ENCODE results near the gene ARL4C.

ARL4C gene

DNA sequence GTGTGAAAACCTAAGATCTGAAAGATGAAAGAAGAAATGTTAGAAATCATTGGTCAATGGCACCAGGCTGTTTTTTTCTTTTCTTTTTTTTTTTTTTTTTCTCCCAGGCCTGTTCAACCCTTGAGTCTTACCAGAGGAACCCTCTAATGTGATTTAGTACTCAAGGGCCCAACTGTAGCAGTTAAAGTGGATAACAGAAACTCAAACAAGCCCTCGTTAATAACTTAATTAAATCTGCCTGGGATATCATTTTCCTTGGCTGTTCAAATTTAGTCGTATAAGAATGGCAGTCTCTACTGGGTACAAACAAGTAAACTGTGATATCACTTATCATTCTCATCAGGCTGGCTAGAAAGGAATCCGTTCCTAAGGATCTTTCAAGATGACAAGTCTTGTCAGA is 16.5 kb downstream of the ARL4C start:
- TF ChIP-seq, protein P1, sequence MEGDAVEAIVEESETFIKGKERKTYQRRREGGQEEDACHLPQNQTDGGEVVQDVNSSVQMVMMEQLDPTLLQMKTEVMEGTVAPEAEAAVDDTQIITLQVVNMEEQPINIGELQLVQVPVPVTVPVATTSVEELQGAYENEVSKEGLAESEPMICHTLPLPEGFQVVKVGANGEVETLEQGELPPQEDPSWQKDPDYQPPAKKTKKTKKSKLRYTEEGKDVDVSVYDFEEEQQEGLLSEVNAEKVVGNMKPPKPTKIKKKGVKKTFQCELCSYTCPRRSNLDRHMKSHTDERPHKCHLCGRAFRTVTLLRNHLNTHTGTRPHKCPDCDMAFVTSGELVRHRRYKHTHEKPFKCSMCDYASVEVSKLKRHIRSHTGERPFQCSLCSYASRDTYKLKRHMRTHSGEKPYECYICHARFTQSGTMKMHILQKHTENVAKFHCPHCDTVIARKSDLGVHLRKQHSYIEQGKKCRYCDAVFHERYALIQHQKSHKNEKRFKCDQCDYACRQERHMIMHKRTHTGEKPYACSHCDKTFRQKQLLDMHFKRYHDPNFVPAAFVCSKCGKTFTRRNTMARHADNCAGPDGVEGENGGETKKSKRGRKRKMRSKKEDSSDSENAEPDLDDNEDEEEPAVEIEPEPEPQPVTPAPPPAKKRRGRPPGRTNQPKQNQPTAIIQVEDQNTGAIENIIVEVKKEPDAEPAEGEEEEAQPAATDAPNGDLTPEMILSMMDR (IDR thresholded peaks at IDR 0.05; ENCODE audit: low read length) = no peak
- TF ChIP-seq EZH2 (IDR thresholded peaks at IDR 0.05; ENCODE audit: borderline replicate concordance, low read length) = no peak
- no peaks in the 10 kb centered on the region for H3K9me2 ChIP-seq (ENCODE audit: low read depth, low read length)
- no peaks in the 10 kb centered on the region for H3F3A ChIP-seq (ENCODE audit: insufficient read depth, low read length)
- H3K27me3 ChIP-seq (ENCODE audit: insufficient read depth, low read length) = no peaks in the 10 kb centered on the region
- no peaks in the 10 kb centered on the region for H4K20me1 ChIP-seq (ENCODE audit: insufficient read depth, low read length)
- H3K4me1 ChIP-seq (ENCODE audit: insufficient read depth, low read length, severe bottlenecking) = peaks cover 24% of the 10 kb centered on the region
- H3K4me3 ChIP-seq (ENCODE audit: low read depth, low read length, poor library complexity, severe bottlenecking) = no peak overlapping the region
- H3K9me3 ChIP-seq (ENCODE audit: low read length) = no peaks in the 10 kb centered on the region
- no peak overlapping the region for H3K9ac ChIP-seq (ENCODE audit: low read length)
- no peak overlapping the region for H3K27ac ChIP-seq (ENCODE audit: low read depth, low read length, poor library complexity, severe bottlenecking)
- no peak overlapping the region for H3K4me2 ChIP-seq (ENCODE audit: low read length)
- H3K36me3 ChIP-seq (ENCODE audit: insufficient read depth, low read length) = no peaks in the 10 kb centered on the region
- no peaks in the 10 kb centered on the region for H3K79me2 ChIP-seq (ENCODE audit: insufficient read depth, low read length)
- H2AFZ ChIP-seq (ENCODE audit: low read length) = no peak overlapping the region

DNA sequence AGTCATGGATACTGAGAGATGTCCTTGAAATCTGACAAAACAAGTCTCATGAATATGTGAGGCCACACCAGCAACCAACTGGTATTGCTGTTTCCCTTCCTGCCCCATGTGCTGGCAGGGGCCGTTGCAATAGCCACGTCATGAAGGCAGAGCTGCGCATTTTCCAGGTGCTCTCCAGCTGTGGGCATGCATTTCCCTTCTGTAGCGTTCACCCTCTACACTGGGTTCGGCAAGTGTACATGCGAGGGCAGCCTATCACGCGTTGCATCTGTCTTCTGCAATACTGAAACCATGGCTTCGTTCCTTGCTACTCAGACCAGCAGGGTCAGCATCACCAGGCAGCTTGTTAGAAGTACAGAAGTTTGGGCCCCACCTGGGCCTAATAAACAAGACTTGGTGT is 17.4 kb downstream of the ARL4C start:
- no peak overlapping the region for H3K4me2 ChIP-seq (ENCODE audit: low read length)
- H3K36me3 ChIP-seq (ENCODE audit: insufficient read depth, low read length) = no peaks in the 10 kb centered on the region
- H3F3A ChIP-seq (ENCODE audit: insufficient read depth, low read length) = no peaks in the 10 kb centered on the region
- no peak overlapping the region for H3K9ac ChIP-seq (ENCODE audit: low read length)
- H3K27me3 ChIP-seq (ENCODE audit: insufficient read depth, low read length) = no peaks in the 10 kb centered on the region
- no peaks in the 10 kb centered on the region for H3K9me3 ChIP-seq (ENCODE audit: low read length)
- no peak overlapping the region for H2AFZ ChIP-seq (ENCODE audit: low read length)
- H3K4me1 ChIP-seq (ENCODE audit: insufficient read depth, low read length, severe bottlenecking) = peaks cover 22% of the 10 kb centered on the region
- no peak overlapping the region for H3K27ac ChIP-seq (ENCODE audit: low read depth, low read length, poor library complexity, severe bottlenecking)
- no peaks in the 10 kb centered on the region for H4K20me1 ChIP-seq (ENCODE audit: insufficient read depth, low read length)
- no peaks in the 10 kb centered on the region for H3K9me2 ChIP-seq (ENCODE audit: low read depth, low read length)
- no peaks in the 10 kb centered on the region for H3K79me2 ChIP-seq (ENCODE audit: insufficient read depth, low read length)
- no peak overlapping the region for H3K4me3 ChIP-seq (ENCODE audit: low read depth, low read length, poor library complexity, severe bottlenecking)
- no peak for TF ChIP-seq EZH2 (IDR thresholded peaks at IDR 0.05; ENCODE audit: borderline replicate concordance, low read length)
- TF ChIP-seq, protein P1 (IDR thresholded peaks at IDR 0.05; ENCODE audit: low read length) = no peak

DNA sequence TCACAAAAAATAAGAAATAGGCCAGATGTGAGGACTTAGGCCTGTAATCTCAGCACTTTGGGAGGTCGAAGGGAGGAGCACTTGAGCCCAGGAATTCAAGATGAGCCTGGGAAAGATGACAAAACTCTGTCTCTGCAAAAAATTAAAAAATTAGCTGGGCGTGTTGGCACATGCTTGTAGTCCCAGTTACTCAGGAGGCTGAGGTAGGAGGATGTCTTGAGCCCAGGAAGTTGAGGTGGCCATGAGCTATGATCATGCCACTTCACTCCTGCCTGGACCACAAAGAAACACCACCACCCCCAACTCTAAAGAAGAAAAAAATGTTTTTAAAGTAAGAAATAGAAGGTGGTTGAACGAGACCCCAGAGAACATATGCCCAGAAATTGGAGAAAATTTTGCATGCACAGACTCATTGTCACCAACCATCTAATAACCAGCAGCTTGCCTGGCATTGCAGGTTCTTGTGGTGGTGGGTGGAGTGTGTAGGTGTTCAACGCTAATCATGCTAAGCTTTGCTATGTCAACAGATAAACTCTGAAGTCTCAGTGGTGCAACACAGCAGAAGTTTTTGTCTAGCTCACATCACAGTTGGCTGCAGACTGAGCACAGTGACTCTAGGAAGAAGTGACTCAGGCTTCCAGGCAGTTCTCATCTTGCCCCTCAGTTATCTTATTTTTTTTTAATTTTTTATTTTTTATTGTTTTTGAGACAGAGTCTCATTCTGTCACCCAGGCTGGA is 18.6 kb downstream of the ARL4C start:
- Histone ChIP-seq H3K9me3 (ENCODE audit: low read length) (no peaks in the 10 kb centered on the region), H3F3A (ENCODE audit: insufficient read depth, low read length) (no peaks in the 10 kb centered on the region), H3K4me1 (ENCODE audit: insufficient read depth, low read length, severe bottlenecking) (peaks cover 10% of the 10 kb centered on the region), H4K20me1 (ENCODE audit: insufficient read depth, low read length) (no peaks in the 10 kb centered on the region), H2AFZ (ENCODE audit: low read length) (no peak overlapping the region), H3K9ac (ENCODE audit: low read length) (no peak overlapping the region), H3K79me2 (ENCODE audit: insufficient read depth, low read length) (no peaks in the 10 kb centered on the region), H3K9me2 (ENCODE audit: low read depth, low read length) (no peaks in the 10 kb centered on the region), H3K4me3 (ENCODE audit: low read depth, low read length, poor library complexity, severe bottlenecking) (no peak overlapping the region), H3K4me2 (ENCODE audit: low read length) (no peak overlapping the region), H3K36me3 (ENCODE audit: insufficient read depth, low read length) (no peaks in the 10 kb centered on the region), H3K27ac (ENCODE audit: low read depth, low read length, poor library complexity, severe bottlenecking) (no peak overlapping the region), H3K27me3 (ENCODE audit: insufficient read depth, low read length) (no peaks in the 10 kb centered on the region; the same call in 1 of the 2 replicates)
- TF ChIP-seq, protein P1 (IDR thresholded peaks at IDR 0.05; ENCODE audit: low read length) = no peak
- TF ChIP-seq EZH2 (IDR thresholded peaks at IDR 0.05; ENCODE audit: borderline replicate concordance, low read length) = no peak

All from OCI-LY1 (cell line).